ENCODE results near the gene SELENOO. TPM values are rescaled to one million over a fixed set of nuclear protein-coding genes. Genes with fewer than 3 reads are reported as not detected.

Gene SELENOO
- total RNA-seq, 1 experiment from 2014 or later: 29.6 TPM

DNA sequence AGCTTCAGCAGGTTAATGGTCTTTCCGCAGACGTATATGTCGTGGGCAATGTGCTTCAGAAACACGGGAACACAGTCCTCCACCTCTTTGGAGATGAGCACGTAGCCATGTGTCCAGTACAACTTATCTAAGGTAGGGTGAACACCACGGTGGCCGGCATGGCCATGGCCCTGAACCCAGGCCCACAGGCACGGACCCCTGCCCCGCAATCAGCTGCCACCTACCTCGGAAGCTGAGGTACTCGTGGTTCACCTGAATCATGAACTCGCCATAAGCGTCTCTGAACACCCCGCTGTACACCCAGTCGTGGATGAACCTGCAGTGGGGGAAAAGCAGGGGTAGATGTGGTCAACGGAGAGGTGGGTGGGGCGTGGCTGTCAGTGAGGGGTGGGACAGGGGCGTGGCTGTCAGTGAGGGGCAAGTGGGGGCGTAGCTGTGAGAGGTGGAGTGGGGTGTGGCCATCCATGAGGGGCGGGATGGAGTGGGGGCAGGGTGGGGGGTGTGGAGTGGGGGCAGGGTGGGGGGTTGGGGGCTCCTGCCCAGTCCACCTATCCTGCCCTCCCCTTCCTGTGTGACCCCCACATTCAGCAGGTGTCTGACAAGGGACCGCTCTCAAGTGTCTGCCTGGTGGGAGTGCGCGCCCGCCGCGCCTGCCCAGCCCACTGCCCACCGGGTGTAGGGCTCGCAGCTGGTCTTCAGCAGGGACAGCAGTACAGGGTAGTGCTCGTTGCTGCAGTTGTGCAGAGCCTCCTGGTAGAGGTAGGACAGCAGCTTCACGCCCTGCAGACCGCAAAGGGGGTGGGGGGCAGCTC lies 25.5 kb downstream of the SELENOO start (continued):
- TF ChIP-seq RAD21 (IDR thresholded peaks at IDR 0.05; ENCODE audit: low read depth) (no peak), FOSL1 (IDR thresholded peaks at IDR 0.05; ENCODE audit: low read depth) (no peak), POLR2A (IDR thresholded peaks at IDR 0.05; ENCODE audit: borderline replicate concordance, extremely low read depth, insufficient read depth, insufficient read length) (no peak), EZH2 (IDR thresholded peaks at IDR 0.05) (no peak), EGR1 (IDR thresholded peaks at IDR 0.05; ENCODE audit: low read depth) (no peak), ZNF274 (IDR thresholded peaks at IDR 0.05; ENCODE audit: low read depth, low read length) (no peak)
- TF ChIP-seq, protein P1, sequence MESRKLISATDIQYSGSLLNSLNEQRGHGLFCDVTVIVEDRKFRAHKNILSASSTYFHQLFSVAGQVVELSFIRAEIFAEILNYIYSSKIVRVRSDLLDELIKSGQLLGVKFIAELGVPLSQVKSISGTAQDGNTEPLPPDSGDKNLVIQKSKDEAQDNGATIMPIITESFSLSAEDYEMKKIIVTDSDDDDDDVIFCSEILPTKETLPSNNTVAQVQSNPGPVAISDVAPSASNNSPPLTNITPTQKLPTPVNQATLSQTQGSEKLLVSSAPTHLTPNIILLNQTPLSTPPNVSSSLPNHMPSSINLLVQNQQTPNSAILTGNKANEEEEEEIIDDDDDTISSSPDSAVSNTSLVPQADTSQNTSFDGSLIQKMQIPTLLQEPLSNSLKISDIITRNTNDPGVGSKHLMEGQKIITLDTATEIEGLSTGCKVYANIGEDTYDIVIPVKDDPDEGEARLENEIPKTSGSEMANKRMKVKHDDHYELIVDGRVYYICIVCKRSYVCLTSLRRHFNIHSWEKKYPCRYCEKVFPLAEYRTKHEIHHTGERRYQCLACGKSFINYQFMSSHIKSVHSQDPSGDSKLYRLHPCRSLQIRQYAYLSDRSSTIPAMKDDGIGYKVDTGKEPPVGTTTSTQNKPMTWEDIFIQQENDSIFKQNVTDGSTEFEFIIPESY (IDR thresholded peaks at IDR 0.05; ENCODE audit: extremely low read depth, insufficient replicate concordance, low read length): no peak

DNA sequence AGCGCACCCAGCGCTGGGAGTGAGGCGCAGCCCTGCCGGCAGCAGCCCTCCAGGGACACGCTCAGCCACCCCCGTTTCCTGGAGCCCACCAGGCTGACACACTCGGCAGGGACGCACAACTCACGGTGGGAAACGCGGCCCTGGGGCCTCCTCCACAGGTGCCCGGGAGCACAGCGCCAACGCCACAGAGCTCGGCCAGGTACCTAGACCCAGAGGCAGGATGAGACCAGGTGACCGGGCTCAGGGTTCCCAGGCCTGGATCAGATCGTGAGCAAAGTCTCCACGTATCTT lies 26.0 kb downstream of the SELENOO start:
- Histone ChIP-seq H3K9ac (ENCODE audit: low read length) (no peak overlapping the region), H3K27ac (ENCODE audit: low read depth, low read length) (no peak overlapping the region), H3K9me3 (ENCODE audit: control insufficient read depth in 1 of 2, insufficient read depth in 1 of 2, low read depth in 1 of 2, low read length in 2 of 2) (no peaks in the 10 kb centered on the region), H2AFZ (ENCODE audit: low read depth, low read length, poor library complexity, severe bottlenecking) (no peak overlapping the region), H3K27me3 (ENCODE audit: insufficient read depth, low read length) (no peaks in the 10 kb centered on the region), H3K79me2 (ENCODE audit: insufficient read depth, low read length) (peaks cover 6% of the 10 kb centered on the region; the same call in 1 of the 2 replicates), H3K4me1 (ENCODE audit: control insufficient read depth in 1 of 2, insufficient read depth in 2 of 2, low read length in 2 of 2) (no peaks in the 10 kb centered on the region), H3K9me2 (ENCODE audit: insufficient read depth) (no peaks in the 10 kb centered on the region), H4K20me1 (ENCODE audit: insufficient read depth) (no peaks in the 10 kb centered on the region), H3K36me3 (ENCODE audit: control insufficient read depth in 1 of 2, insufficient read depth in 2 of 2, low read length in 2 of 2) (peaks cover 14 to 15% of the 10 kb centered on the region in 2 experiments; a peak in 3 of 4 replicates), H3K4me2 (ENCODE audit: low read length) (no peak overlapping the region), H3K4me3 (replicated peaks in 1 of 2; ENCODE audit: low read depth in 1 of 2, low read length in 2 of 2) (no peak overlapping the region)
- ChIA-PET RAD21 (ENCODE audit: low non-redundant PET in 1 of 2, low total read pairs in 2 of 2, uncharacterized antibody in 2 of 2, unreplicated experiment in 2 of 2) (no interaction called here), POLR2A (no interaction called here), CTCF (no interaction called here)
- no TSS peak for BruUV-seq (replicated peaks)
- ATAC-seq (no peak), DNase-seq (ENCODE audit: low read depth, low spot score) (no peak)
- intact Hi-C loops (cut with micrococcal nuclease): no loop called here
- no peak for TF ChIP-seq TCF7L2 (IDR thresholded peaks at IDR 0.05; ENCODE audit: borderline replicate concordance, extremely low read depth, insufficient read depth, insufficient read length)
- no peak for TF ChIP-seq POLR2AphosphoS5 (IDR thresholded peaks at IDR 0.05; ENCODE audit: low read depth, low read length)
- no peak for TF ChIP-seq CBX3 (IDR thresholded peaks at IDR 0.05; ENCODE audit: low read depth)
- no peak for TF ChIP-seq SRF (IDR thresholded peaks at IDR 0.05; ENCODE audit: low read depth)

Measured in HCT116 (cell line).